Activated CD4-positive, alpha-beta T cell treated with anti-CD3 and anti-CD28 coated beads, Interleukin-2, Interleukin-6, amounts not matched to agents 100 ng/mL and 50 ng/mL, durations not matched to agents 16 hours and 8 hours (primary cell): ENCODE data around the gene PITPNC1.
A peak's percentile ranks its signal among the peaks of the same experiment; 100 is the strongest.
"Not testable (repeated sequence)": the region's sequence is repeated elsewhere in the genome, so short reads cannot be mapped to it uniquely, and the experiment has no call there.

Source experiments
- DNase-seq: peaks from one replicate; pipeline ENCODE4 v3.0.0-alpha.2; 2020

Gene PITPNC1

GRCh38 chr17:67376737-67377487, at the start of gene PITPNC1:
TSS of gene PITPNC1 (plus strand) at chr17:67377281.
- DNase-seq = peak; percentile 92

- no peak for DNase-seq
Measured at GRCh38 chr17:67328026-67328425, 49.1 kb upstream of the PITPNC1 start.

- DNase-seq = not testable (repeated sequence)
Measured at GRCh38 chr17:67331381-67332161, 45.5 kb upstream of the PITPNC1 start.

DNA sequence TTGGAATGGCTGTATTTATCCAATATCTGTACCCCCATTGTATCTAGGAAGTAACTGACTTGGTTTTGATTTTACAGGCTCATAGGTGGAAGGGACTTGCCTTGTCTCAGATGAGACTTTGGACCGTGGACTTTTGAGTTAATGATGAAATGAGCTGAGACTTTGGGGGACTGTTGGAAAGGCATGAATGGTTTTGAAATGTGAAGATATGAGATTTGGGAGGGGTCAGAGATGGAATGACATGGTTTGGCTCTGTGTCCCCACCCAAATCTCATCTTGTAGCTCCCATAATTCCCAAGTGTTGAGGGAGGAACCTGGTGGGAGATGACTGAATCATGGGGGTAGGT, 44.9 kb upstream of the PITPNC1 start:
- not testable (repeated sequence) for DNase-seq

DNA sequence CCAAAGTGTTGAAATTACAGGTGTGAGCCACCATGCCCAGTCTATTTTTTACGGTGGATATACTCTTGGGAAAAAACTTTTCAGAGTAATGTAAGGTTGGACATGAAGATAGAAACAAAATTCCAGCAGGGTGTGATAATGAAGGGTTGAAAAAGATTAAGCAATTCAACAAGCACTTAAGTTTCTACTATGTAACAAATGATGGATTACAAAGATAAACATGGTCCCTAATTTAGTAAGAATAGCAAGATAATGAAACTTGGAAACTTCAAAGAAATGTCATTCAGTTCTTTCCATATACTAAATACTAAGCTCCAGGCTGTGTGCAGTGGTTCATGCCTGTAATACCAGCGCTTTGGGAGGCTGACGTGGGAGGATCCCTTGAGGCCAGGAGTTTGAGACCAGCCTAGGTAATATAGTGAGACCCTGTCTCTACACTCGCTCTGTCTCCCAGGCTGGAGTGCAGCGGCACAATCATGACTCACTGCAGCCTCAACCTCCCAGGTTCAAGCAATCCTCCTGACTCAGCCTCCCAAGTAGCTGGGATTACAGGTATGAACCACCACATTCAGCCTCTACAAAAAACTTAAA, 41.7 kb upstream of the PITPNC1 start:
- no peak for DNase-seq

GRCh38 chr17:67336859-67337258, 40.2 kb upstream of the PITPNC1 start:
- no peak for DNase-seq

DNA sequence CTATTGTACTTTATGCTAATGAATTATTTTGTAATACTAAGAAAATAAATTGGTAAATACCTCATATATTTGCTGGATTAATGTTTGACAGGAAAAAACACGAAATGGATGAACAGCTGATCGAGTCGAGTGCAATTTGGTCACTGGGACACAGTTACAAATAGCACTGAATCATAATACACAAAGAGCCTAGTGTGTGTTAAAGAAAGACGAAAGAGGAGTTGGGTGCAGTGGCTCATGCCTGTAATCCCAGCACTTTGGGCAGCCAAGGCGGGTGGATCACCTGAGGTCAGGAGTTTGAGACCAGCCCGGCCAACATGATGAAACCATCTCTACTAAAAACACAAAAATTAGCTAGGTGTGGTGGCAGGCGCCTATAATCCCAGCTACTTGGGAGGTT, 38.7 kb upstream of the PITPNC1 start:
- DNase-seq = not testable (repeated sequence)

DNA sequence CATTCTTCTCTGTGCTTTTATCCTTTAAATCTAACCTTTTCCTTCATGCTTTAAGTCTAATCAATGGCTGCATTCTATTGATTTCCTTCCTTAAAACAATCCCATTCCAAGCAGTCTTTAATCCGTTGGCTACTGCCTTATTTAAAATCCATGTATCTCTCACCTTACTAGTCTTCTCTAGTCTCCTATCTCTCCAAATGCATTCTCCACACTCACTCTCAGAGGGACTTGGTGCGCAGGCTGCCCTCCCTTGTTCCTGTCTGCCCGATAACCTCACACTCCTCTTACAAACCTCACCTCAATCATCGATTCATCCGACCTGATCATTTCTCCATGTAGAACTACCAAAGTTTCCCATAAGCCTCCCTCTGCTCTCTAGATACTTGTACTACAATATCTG, 33.8 kb upstream of the PITPNC1 start:
- DNase-seq = no peak

- DNase-seq = no peak
Measured at GRCh38 chr17:67347826-67348225, 29.3 kb upstream of the PITPNC1 start.

GRCh38 chr17:67349420-67349819, 27.7 kb upstream of the PITPNC1 start:
- no peak for DNase-seq

DNA sequence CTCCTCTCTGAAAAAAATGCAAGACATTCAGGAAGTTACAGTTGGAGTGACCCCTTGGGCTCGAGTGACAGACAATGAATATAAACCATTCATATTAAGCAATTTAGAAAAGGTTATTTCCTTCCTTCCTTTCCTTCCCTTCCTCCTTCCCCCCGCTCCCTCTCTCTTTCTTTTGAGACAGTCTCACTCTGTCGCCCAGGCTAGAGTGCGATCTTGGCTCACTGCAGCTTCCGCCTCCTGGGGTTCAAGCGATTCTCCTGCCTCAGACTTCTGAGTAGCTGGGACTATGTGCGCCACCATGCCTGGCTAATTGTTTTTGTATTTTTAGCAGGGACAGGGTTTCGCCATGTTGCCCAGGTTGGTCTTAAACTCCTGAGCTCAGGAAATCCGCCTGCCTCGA, 23.9 kb upstream of the PITPNC1 start:
- no peak for DNase-seq

DNA sequence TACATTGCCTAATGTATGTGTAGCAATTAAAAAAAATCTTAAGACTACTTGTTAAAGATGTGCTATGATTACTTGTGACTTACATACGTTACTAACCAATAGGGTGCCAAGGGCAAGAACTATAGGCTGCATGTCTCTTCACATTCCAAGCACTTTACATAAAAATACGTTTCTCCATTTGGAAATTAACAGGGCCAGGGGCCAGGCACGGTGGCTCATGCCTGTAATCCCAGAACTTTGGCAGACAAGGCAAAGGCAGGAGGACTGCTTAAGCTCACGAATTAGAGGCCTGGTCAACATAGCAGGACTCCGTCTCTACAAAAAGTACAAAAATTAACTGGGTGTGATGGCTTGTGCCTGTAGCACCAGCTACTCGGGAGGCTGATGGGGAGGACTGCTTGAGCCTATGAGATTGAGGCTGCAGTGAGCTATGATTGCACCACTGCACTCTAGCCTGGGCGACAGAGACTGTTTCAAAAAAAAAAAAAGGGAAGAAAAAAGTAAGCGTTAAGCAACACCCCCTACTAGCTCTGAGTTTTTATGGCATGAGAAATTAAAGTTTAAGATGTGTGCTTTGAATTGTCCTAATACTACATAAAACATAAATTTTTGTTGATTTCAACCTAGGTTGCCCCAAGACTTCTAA, 23.0 kb upstream of the PITPNC1 start:
- DNase-seq = no peak

DNA sequence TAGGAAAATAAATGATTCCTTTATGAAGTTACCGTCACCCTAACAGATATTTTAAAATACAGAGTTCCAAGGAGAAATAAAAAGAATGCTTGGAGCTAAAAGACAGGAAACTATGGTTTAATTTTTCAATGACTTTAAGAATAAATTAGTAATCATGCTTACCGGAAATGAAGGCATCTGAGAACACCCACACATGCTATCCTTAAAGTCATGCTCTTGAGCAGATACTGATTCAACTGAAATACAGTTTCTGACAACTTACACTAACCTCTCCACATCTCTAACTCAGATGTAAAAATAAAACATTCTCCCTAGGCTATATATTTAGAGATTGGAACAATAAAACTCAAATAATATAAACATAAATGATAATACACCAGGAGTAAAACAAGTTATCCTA, 18.5 kb upstream of the PITPNC1 start:
- peak; percentile 28 for DNase-seq

- DNase-seq = peak; percentile 79
Measured at GRCh38 chr17:67359960-67360791, 16.9 kb upstream of the PITPNC1 start.

GRCh38 chr17:67360880-67361279, 16.2 kb upstream of the PITPNC1 start:
- no peak for DNase-seq

- peak; percentile 52 for DNase-seq
Measured at GRCh38 chr17:67362173-67362572, 14.9 kb upstream of the PITPNC1 start.

DNA sequence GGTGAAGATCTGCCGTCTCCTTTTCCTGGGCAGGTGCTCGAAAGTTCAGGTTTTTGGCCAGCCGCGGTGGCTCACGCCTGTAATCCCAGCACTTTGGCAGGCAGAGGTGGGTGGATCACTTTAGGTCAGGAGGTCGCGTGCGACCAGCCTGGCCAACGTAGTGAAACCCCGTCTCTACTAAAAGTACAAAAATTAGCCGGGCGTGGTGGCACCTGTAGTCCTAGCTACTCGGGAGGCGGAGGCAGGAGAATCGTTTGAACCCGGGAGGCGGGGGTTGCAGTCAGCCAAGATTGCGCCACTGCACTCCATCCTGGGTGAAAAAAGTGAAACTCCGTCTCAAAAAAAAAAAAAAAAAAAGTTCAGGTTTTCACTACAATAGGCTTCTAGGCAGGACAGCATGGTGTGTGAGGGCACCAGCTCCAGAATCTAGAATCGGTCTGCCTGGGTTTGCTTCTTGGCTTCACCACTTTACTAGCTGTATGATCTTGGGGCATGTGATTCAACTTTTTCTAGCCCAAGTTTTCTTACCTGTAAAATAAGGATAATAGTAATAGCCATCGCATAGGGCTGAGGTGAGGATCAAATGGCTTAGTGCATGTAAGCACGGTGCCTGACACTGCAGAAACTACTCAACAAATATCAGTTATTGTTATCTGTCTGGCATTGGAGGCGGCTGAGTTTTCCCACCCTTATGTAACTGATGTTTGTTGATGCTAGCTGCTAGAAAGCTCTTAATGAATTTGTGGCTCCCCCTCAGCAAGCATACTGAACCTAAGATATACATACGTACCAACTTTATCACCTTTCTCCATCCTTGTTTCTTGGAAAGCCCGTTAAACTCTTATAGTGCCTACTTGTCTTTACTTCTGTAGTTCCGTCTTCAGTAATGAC, 12.0 kb upstream of the PITPNC1 start:
- no peak for DNase-seq

GRCh38 chr17:67365738-67366192, 11.3 kb upstream of the PITPNC1 start:
- peak; percentile 71 for DNase-seq

- DNase-seq = peak; percentile 96
Measured at GRCh38 chr17:67366193-67367157, 10.6 kb upstream of the PITPNC1 start, which contains the start of gene PSMD12. TSS of gene PSMD12 (minus strand) at chr17:67366577. CDS start at chr17:67366519, 58 bp downstream.

DNA sequence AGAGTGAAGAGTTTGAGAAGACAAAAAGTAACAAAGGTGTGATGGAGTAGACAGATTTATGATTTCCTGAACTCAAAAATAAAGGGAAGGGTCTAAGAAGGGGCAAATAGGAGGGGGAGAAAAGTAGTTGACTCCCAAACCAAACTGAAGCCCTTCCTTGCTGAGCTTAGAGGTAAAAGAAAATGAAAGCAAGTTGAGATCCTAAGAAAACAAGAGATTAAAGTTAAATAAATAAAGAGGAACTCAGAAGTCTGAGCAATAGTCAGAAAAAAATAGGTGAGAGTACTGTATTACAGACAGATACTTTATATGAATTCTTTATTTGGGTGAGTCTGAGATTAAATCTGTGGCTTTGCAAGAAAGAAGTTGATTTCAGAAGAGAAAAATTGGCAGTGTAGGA, 7.4 kb upstream of the PITPNC1 start:
- DNase-seq = no peak
